GM10847 (cell line): ENCODE measurements around the gene CDC25C.

Source experiments
- POLR2A ChIP-seq: IDR thresholded peaks from 2 replicates; pipeline ENCODE4 v1.6.1; 2011; ENCODE audit not compliant: insufficient read length; ENCODE audit errors: extremely low read depth

The CDC25C gene

DNA sequence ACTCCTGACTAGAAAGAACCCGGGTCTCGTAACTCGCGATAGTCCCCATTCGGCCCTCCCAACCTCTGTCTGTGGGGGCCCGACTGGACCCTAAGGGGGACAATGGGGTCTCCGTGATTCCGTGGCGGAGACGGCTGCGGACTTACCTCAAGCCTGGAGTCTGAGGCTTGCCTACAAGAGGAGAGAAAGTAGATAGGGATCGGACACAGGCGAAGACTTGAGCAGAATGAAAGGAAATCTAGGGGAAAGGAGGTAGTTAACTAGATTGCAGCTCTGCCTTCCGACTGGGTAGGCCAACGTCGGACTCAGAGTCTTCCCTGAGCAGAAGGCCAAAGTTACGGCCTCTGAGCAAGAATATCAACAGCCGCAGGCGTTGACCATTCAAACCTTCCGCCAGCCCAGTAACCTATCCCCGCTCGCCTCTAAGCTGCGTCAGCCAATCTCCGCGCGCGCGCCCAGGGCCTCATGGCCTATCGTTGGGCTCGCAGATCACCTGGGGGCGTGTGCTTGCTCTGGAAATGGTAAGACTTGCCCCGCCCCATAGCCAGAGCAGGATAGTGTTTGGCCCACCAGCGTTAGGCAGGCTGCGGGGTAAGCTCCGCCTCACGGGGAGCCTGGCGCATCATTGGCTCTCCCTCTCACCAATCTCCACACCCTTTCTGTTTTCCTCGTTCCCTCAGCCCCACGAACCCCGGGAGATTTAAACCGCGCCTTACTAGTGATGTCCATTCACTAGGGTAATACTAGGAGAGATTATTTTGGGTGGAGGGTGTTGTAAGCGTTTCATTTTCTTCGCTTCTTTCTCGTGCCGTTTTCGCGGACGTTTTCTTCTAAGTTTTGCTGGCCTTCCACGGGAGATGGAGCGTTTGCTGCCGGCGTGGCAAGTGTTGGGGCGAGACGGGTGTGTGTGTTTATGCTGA lies at the start of gene CDC25C:
TSS of gene CDC25C (minus strand) at position 356 of the 920 bp plus-strand sequence. CDS start 624 bp downstream, outside the sequence.
- peak; percentile 29 for TF ChIP-seq POLR2A

- TF ChIP-seq POLR2A: no peak
These were observed 41.0 kb upstream of the CDC25C start for GRCh38 chr5:138372653-138373052.

GRCh38 chr5:138372225-138372624 lies 40.6 kb upstream of the CDC25C start:
- TF ChIP-seq POLR2A: no peak

- TF ChIP-seq POLR2A: no peak
These were observed 39.9 kb upstream of the CDC25C start for GRCh38 chr5:138371454-138371853.

DNA sequence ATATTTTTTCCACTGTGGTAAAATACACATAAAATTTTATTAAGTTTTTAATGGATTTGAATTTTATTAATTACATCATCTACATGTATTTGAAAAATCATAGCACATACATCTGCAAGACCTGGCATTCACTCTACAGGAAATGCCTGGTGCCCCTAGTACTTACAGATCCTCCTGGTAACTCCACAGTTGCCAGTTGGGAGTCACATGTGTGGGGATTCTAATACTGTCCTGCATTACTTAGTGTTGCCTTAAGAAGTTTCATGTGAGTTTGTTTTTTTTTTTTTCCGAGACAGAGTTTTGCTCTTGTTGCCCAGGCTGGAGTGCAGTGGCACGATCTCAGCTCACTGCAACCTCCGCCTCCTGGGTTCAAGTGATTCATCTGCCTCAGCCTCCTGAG lies 38.9 kb upstream of the CDC25C start:
- no peak for TF ChIP-seq POLR2A

DNA sequence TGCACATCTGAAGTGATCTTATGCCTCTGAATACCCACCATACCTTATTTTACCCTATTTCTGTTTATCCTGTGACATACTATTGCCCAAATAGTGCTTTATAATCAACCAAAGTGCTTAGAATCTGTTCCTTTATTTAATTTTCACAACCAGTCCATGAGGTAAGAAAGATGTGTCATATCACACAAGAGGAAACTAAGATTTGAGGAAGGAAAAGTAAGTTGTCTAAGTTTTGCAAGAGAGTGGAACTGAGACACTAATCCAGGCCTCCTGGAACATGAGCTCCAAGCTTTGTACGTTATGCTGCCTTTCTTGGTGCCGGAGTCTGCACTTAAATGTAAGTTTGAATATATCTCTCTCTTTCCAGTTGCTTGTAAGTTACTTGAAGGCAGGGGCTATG lies 38.1 kb upstream of the CDC25C start:
- no peak for TF ChIP-seq POLR2A

- TF ChIP-seq POLR2A: no peak
These were observed 37.7 kb upstream of the CDC25C start for GRCh38 chr5:138369261-138369660.

DNA sequence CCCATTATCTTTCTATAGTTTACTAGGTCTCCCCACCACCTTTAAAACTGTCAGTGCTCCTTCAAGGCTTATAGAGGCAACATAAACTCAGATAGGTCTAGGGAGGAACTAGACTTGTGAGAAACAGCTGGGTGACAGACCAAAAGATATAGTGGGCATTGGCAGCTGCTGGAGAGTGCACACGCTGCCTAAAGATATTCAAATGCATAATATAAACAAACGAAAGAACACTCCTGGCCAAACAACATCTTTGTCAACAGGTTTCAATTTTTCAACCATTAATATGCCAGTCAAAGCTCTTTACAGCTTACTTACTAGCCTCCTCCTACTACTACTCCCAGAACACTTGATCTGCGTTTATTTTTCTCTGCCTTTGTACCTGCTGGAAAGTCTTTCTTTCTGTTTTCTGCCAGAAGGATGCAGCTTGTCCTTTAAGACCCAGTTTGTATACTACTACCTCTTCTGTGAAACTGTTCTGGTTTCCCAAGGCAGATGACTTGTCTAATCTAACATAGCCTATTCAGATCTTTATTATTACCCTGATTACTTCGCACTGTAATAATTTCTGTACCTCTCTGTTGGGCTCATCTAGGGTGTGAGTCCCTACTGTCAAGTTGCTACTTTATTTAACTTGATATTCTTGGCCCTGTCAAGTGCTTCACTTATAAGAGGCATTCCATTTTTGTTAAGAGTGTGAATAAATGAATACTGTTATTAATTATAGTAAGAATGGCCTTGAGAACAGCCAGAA lies 35.2 kb upstream of the CDC25C start:
- TF ChIP-seq POLR2A: no peak

DNA sequence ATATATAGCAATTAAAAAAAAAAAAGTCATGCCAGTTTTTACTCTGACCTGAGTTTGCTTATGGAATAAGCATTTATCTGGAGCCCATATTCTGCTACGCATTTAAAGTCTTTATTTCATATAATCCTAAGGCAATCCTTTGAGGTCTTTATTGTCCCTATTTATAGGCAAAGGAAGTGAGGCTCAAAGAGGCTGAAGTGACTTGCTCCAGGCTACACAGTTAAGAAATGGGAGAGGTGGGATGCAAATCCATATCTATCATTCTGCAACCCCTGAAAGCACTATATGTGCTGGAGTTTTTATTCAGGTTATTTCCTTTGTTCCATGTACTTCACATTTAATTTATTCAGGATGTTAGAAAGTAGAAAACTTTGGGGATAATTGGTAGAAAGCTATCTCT lies 33.0 kb upstream of the CDC25C start:
- no peak for TF ChIP-seq POLR2A

- no peak for TF ChIP-seq POLR2A
These were observed 29.4 kb upstream of the CDC25C start for GRCh38 chr5:138360941-138361452.

DNA sequence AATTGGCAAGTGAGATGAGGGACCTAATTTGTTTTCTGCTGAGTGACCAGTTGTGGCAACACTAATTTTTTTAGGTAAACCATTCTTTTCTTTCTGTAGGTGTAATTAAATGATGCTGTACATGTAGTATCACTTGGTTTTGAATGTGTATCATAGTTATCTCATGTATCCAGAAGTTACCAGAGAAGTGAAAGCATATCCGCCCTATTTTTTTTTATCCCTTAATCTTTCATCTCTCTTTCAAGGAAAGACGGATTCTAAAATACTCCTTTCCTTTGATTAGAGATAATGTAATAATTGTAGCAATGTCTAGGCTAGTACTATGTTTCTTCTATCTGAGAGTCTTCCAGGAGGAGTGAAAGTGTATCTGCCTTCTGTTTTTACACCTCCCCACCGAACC lies 28.0 kb upstream of the CDC25C start:
- no peak for TF ChIP-seq POLR2A

DNA sequence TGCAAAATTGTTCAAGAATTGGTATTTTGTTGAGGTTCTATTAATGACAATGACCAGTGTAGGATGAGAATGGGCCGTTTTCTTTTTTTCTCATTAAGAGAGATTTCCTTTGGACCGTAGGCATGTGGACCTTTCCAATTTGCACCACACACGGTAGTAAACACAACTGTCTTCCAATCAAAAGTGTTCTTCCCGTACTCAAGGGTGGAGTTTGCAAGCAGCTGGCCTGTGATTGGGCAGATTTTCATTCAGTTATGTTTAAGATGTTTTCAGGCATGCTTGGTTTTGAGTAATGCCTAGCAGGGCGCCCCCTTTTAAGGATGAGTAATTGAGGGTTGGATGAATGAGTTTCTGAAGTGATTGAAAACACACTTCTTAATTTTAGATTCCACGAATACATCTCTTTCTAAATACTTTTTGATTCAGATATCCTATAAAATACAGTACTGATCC lies 23.3 kb upstream of the CDC25C start:
- no peak for TF ChIP-seq POLR2A

DNA sequence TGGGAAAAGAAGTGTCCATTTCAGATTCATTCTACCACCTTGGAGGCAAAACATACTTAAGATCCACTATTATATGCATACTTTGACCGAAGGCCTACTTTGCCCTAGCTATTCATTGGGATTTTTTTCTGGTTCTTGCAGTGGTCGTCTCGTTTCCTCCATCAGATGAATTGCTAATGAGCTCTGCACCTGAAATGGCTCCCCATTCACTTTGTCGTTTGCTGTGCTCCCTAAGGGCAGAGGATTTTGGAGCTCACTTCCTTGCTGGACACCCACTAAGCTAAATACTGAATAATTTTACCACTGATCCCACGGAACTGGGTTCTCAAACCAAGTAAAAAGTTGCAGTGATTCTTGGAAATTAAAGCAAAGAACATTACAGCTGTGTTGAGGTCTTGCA lies 22.8 kb upstream of the CDC25C start:
- no peak for TF ChIP-seq POLR2A

GRCh38 chr5:138353560-138354080 lies 22.0 kb upstream of the CDC25C start:
- TF ChIP-seq POLR2A: no peak

DNA sequence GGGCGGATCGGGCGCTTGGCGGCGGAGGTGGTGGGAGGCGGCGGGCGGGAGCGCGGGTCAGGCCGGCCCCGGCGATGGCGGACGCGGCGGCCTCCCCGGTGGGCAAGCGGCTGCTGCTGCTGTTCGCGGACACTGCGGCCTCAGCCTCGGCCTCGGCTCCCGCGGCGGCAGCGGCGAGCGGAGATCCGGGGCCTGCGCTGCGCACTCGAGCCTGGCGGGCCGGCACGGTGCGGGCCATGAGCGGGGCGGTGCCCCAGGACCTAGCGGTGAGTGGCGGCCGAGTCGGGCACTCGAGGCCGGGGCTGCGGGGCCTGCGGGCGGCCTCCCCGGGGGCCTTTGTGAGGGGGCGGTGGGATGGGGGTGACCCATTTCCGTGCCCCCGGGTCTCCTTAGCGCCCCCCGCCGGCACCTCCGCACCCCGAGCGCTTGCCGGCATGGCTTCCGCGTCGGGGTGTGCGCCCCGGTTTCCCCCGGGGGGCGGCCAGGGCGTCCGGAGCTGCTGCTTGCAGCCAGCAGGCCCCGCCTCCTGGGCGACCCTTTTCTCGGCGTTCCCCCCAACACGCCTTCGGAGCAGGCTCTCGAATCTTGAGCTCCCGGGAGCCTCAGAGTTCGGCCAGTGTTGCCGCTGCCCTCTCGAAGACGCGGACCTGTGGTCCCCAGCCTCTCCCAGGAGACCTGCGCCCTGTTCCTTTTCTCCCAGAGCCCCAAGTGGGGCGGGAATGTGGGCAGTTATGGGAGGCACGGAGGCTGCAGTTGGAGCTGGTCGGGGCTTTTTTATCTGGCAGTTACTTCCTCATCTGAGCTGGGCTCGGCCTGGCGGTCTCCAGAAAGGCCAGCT lies 21.3 kb upstream of the CDC25C start:
- no peak for TF ChIP-seq POLR2A
